Stimulated activated CD8-positive, alpha-beta memory T cell treated with anti-CD3 and anti-CD28 coated beads, Interleukin-12 subunit alpha, Interleukin-12 subunit beta, amount 100 ng/mL, for 24 hours (primary cell): ENCODE results near the gene PRELID2.
"Not testable (repeated sequence)": the region's sequence is repeated elsewhere in the genome, so short reads cannot be mapped to it uniquely, and the experiment has no call there.

Source experiments
- DNase-seq: peaks from one replicate; pipeline ENCODE4 v3.0.0-alpha.2; 2020; ENCODE audit errors: extremely low read depth

PRELID2 gene

GRCh38 chr5:145840458-145841132 is 5.5 kb upstream of the PRELID2 start:
- DNase-seq = no peak

GRCh38 chr5:145838276-145838675 is 3.1 kb upstream of the PRELID2 start:
- no peak for DNase-seq

- DNase-seq = not testable (repeated sequence)
Measured at GRCh38 chr5:145836241-145836640, 1.1 kb upstream of the PRELID2 start.

DNA sequence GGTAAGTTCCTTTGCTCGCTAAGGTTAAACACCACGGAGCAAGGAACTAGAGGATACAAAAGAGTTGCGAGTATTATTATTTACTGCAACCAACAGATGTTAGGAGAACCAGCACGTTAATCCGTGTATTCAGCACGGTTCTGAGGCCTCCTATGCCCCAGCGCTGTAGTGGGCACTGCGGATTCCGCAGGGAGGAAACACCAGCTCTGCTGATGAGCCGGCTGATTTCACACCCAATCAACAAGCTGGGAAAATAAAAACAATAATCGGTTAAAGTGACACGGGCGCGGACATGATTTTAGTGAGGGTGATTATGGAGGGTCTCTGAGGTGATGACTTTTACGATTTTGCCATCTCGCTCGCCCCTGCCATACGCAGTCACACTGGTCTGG is 702 bp upstream of the PRELID2 start:
- no peak for DNase-seq

DNA sequence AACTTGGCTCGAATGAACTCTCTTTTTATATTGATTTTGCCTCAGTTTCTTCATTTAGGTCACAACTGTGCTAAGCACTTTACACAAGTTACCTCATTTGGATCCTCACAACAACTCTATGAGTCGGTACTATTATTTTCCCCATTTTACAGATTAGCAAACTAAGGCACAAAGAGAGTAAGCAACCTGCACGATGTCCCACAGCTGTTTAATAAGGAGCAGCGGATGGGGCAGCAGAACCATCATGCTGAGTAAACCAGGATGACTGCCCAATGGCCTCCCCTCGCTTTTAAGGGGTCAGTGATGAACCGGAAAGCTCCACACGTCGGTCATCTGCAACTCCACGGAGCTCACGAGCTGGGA is 607 bp downstream of the PRELID2 start:
- no peak for DNase-seq

DNA sequence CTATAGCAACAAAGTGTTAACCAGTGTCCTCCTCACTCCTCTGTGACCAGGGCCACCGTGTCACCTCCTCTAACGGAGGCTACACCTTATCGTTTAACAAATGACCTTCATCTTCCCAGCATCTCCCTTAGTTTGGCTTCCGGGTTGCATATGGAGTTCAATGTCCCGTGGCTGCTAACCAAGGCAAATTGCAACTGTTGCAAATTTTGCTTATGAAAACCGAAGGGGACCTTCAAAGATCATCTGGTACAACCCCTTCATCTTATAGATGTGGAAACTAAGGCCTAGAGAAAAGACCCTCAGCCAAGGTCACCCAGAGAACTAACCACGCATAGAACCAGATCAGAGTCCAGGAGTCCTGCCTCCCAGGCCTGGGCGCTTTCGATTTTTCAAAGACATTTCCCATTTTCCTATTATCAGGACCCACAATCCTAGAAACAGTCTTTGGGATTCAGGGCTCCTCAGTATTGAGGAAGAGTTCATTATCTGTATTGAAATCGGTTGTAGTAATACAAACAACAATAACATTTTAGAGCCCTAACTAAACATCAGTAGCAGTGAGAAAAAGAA is 1.4 kb downstream of the PRELID2 start:
- DNase-seq = no peak

GRCh38 chr5:145830594-145830993 is 4.5 kb downstream of the PRELID2 start:
- DNase-seq = no peak

- no peak for DNase-seq
Measured at GRCh38 chr5:145829708-145830361, 5.3 kb downstream of the PRELID2 start.

GRCh38 chr5:145826895-145827674 is 8.1 kb downstream of the PRELID2 start:
- DNase-seq = no peak

DNA sequence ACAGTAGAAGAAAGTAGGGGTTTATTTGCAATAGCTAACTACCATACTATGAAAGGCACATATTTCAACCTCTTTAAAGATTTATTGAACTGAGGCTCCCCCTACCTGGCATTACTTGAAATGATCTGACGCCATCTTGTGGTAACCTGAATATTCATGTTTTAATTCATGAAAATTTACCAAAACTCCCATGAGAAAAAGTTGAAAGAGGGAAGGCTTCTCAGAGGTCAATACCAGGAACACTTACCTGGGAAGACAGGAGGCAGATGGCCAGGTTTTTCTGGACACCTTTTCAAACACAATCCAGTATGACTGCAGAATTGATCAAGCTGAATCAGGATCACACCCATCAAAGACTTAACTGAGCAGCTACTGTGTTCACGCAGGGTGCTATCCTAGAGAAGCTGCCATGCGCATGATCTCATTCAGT is 9.4 kb downstream of the PRELID2 start:
- DNase-seq = no peak

- DNase-seq = no peak
Measured at GRCh38 chr5:145824040-145824439, 11.1 kb downstream of the PRELID2 start.

DNA sequence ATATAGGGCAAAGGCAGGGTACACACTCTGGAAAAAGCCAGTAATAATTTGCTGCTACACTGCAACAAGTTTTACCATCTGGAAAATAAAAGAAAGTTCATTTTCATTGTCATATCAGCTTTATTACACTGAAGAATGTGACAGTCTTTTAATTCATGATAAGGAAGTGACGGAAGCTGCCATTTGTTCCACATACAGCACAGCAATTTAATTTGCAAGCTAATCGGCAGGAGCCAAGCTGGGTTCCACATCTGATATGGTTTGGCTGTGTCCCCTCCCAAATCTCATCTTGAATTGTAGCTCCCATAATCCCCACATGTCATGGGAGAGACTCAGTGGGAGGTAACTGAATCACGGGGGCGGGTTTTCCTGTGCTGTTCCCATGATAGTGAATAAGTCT is 16.5 kb downstream of the PRELID2 start:
- no peak for DNase-seq

- DNase-seq = no peak
Measured at GRCh38 chr5:145812877-145813276, 22.3 kb downstream of the PRELID2 start.

DNA sequence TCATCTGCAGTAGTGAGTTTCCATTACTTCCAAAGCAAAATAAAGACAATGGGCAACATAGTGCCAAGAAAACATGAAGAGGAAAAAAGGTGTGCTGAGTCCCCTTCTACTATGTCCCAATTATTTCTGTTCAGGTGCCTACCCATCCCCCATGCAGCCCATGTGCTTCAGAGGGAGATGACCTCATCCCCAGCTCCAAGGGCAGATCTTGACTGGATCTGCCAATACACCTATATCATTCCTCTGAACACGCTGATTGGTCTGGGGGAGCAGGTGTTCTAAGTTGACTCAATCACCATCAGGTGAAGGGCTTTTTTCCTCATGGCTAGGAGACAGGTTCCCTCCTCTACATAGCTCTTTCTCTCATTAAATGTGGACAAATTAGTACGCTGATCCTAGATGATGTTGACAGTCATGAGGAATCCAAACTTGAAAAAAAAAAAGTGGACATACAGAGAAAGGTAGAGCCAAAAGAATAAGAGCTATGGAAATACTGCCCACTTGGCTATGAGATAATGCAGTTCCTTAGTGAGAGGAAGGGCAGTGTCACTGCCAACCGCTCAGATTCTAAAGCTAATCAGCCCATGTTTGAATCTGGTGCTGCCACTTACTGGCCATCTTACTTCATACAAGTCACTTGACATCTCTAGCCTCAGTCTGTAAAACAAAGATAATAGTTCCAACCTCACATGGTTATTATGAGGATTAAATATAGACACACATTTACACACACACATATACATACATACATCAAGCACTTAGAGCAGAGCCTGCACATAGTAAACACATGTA is 23.1 kb downstream of the PRELID2 start:
- DNase-seq = no peak

- no peak for DNase-seq
Measured at GRCh38 chr5:145806923-145807322, 28.2 kb downstream of the PRELID2 start.

DNA sequence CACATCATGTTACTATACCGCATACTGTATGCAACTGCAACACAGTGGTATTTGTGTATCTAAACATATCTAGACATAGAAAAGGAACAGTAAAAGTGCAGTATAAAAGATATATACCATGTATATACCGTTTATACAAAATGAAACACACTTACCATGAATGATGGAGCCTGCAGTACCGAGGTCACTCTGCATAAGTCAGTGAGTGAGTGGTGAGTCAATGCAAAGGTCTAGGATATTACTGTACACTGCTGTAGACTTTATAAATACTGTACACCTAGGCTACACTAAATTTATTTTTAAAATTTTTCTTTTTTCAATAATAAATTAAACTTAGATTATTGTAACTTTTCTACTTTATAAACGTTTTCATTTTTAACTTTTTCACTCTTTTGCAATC is 29.3 kb downstream of the PRELID2 start:
- DNase-seq = no peak

GRCh38 chr5:145804701-145805100 is 30.4 kb downstream of the PRELID2 start:
- no peak for DNase-seq

GRCh38 chr5:145803112-145804004 is 31.8 kb downstream of the PRELID2 start:
- DNase-seq = no peak

GRCh38 chr5:145801195-145801594 is 33.9 kb downstream of the PRELID2 start:
- no peak for DNase-seq

GRCh38 chr5:145800181-145800580 is 35.0 kb downstream of the PRELID2 start:
- DNase-seq = no peak

- DNase-seq = not testable (repeated sequence)
Measured at GRCh38 chr5:145798503-145798902, 36.6 kb downstream of the PRELID2 start.
